SK-N-MC (cell line): ENCODE data around the gene HS6ST1.

ENCODE experiments used
- EZH2 ChIP-seq: fragments of 200-600 bp; sonication (generic); IDR thresholded peaks from one replicate; pipeline ENCODE4 v1.6.1; 2017; ENCODE audit warnings: antibody characterized with exemption
- FOXP2 ChIP-seq: optimal IDR thresholded peaks from 2 replicates; pipeline ENCODE3; 2011; ENCODE audit warnings: mild to moderate bottlenecking, moderate library complexity; ENCODE audit not compliant: insufficient read depth; ENCODE audit errors: extremely low read length, control extremely low read depth
- POLR2AphosphoS5 ChIP-seq: IDR thresholded peaks from 2 replicates; pipeline ENCODE4 v1.6.1; 2012; ENCODE audit warnings: mild to moderate bottlenecking, low read depth, low read length, borderline replicate concordance

DNA sequence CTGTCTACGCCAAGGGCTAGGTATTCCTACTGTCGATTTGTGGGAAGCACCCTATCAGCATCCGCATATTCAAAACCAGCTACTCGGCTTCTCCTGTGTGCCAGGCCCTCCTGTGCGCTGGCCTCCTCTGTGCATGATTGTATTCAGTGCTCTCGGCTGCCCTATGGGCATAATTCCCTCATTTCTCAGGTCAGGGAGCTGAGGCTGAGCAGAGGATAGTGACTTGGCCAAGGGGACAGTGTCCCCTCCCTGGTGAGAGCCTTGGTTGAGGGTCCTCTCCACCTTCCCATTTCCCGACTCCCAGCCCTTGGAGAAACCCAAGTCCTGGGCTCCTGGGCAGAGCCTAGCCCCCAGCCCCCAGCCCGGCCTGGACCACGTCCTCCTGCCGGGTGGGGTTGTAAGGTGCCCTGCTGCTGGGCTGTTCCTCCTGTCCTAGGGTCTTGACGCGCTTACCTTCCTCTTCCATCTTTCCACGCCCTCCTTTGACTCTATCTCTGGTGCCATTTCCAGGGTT, 6.3 kb upstream of the HS6ST1 start:
- TF ChIP-seq EZH2 (no peak), POLR2AphosphoS5 (no peak), FOXP2 (no peak)
